Measurements from ENCODE around the gene RAF1.
A peak's percentile ranks its signal among the peaks of the same experiment; 100 is the strongest.
"Not testable (repeated sequence)": the region's sequence is repeated elsewhere in the genome, so short reads cannot be mapped to it uniquely, and the experiment has no call there.

The RAF1 gene

GRCh38 chr3:12549971-12550760 is 113.8 kb downstream of the RAF1 start:
- Histone ChIP-seq H3K27me3 (replicated peaks) (no peaks in the 10 kb centered on the region), H3K4me3 (ENCODE audit: low read depth, low read length) (no peak overlapping the region), H3K27ac (no peak overlapping the region), H3K36me3 (replicated peaks) (no peaks in the 10 kb centered on the region)
- TF ChIP-seq CTCF (IDR thresholded peaks at IDR 0.05; ENCODE audit: low read depth, low read length, missing control alignments): no peak
- in situ Hi-C loops (cut with HindIII; ENCODE audit: low pct_ligation_motif_present, low sequenced_read_pairs): no loop called here
- no peak for DNase-seq

GRCh38 chr3:12545473-12545791 is 118.5 kb downstream of the RAF1 start, which contains the start of gene MKRN2OS:
TSS of gene MKRN2OS (minus strand) at chr3:12545499. CDS start at chr3:12545464, 35 bp downstream.
- in situ Hi-C loops (cut with HindIII; ENCODE audit: low pct_ligation_motif_present, low sequenced_read_pairs): no loop called here
- Histone ChIP-seq H3K36me3 (replicated peaks) (peaks cover under 1% of the 10 kb centered on the region), H3K27ac (no peak within 1 kb of the TSS), H3K4me3 (ENCODE audit: low read depth, low read length) (no peak within 1 kb of the TSS), H3K27me3 (replicated peaks) (no peaks in the 10 kb centered on the region)
- no peak for DNase-seq
- no peak for TF ChIP-seq CTCF (IDR thresholded peaks at IDR 0.05; ENCODE audit: low read depth, low read length, missing control alignments)

GRCh38 chr3:12544652-12545472 is 119.1 kb downstream of the RAF1 start:
- in situ Hi-C loops (cut with HindIII; ENCODE audit: low pct_ligation_motif_present, low sequenced_read_pairs): no loop called here
- no peak for TF ChIP-seq CTCF (IDR thresholded peaks at IDR 0.05; ENCODE audit: low read depth, low read length, missing control alignments)
- H3K27me3 ChIP-seq (replicated peaks): no peaks in the 10 kb centered on the region
- H3K4me3 ChIP-seq (ENCODE audit: low read depth, low read length): no peak overlapping the region
- H3K36me3 ChIP-seq (replicated peaks): peaks cover 2% of the 10 kb centered on the region
- no peak for DNase-seq
- no peak overlapping the region for H3K27ac ChIP-seq

- H3K27me3 ChIP-seq (replicated peaks); DNase-seq; H3K27ac ChIP-seq; H3K4me3 ChIP-seq (ENCODE audit: low read depth, low read length); H3K36me3 ChIP-seq (replicated peaks); in situ Hi-C loops (cut with HindIII; ENCODE audit: low pct_ligation_motif_present, low sequenced_read_pairs): not testable (repeated sequence)
Measured at GRCh38 chr3:12543497-12543896, 120.4 kb downstream of the RAF1 start.

GRCh38 chr3:12541625-12542024 is 122.3 kb downstream of the RAF1 start:
- in situ Hi-C loops (cut with HindIII; ENCODE audit: low pct_ligation_motif_present, low sequenced_read_pairs): no loop called here
- Histone ChIP-seq H3K4me3 (ENCODE audit: low read depth, low read length) (no peak overlapping the region), H3K27ac (no peak overlapping the region), H3K27me3 (replicated peaks) (no peaks in the 10 kb centered on the region), H3K36me3 (replicated peaks) (peaks cover 2% of the 10 kb centered on the region)
- TF ChIP-seq CTCF (IDR thresholded peaks at IDR 0.05; ENCODE audit: low read depth, low read length, missing control alignments): peak; percentile 40
- no peak for DNase-seq

- in situ Hi-C loops (cut with HindIII; ENCODE audit: low pct_ligation_motif_present, low sequenced_read_pairs): no loop called here
- no peak overlapping the region for H3K27ac ChIP-seq
- H3K4me3 ChIP-seq (ENCODE audit: low read depth, low read length): no peak overlapping the region
- DNase-seq: no peak
- H3K36me3 ChIP-seq (replicated peaks): peaks cover 12% of the 10 kb centered on the region
- TF ChIP-seq CTCF (IDR thresholded peaks at IDR 0.05; ENCODE audit: low read depth, low read length, missing control alignments): peak; percentile 43
- H3K27me3 ChIP-seq (replicated peaks): no peaks in the 10 kb centered on the region
Measured at GRCh38 chr3:12536423-12536822, 127.5 kb downstream of the RAF1 start.

All from brain microvascular endothelial cell (primary cell).